ENCODE data around the gene CALM3. TPM values are rescaled to one million over a fixed set of nuclear protein-coding genes. Genes with fewer than 3 reads are reported as not detected.

Gene CALM3
- total and polyA plus RNA-seq, 2 of the 13 experiments (the other 11 are each of a cell fraction or from before 2014, with no cell fraction given), result 239 to 258 TPM

DNA sequence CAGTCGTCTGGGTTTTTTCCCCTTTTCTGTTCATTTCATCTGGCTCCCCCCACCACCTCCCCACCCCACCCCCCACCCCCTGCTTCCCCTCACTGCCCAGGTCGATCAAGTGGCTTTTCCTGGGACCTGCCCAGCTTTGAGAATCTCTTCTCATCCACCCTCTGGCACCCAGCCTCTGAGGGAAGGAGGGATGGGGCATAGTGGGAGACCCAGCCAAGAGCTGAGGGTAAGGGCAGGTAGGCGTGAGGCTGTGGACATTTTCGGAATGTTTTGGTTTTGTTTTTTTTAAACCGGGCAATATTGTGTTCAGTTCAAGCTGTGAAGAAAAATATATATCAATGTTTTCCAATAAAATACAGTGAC is 9.3 kb downstream of the CALM3 start:
- WGBS (ENCODE audit: low lambda C conversion rate), result 87% methylated on average over 5 of the region's 5 CpGs
- TF ChIP-seq ZNF777 (CRISPR knock-in tag; IDR thresholded peaks at IDR 0.05), result no peak
- Histone ChIP-seq H3K4me2 (ENCODE audit: low read depth, low read length) (no peak overlapping the region), H4K20me1 (ENCODE audit: insufficient read depth, low read length) (peaks cover 3% of the 10 kb centered on the region; the same call in 1 of the 2 replicates), H3K79me2 (ENCODE audit: insufficient read depth, low read length) (no peaks in the 10 kb centered on the region), H3K9me3 (ENCODE audit: low read length) (no peaks in the 10 kb centered on the region), H3K27me3 (ENCODE audit: control insufficient read depth in 1 of 2, insufficient read depth in 2 of 2, low read length in 2 of 2) (no peaks in the 10 kb centered on the region), H3K27ac (ENCODE audit: extremely low read length, insufficient read depth, low read length) (no peak overlapping the region), H3K4me3 (replicated peaks in 1 of 3; ENCODE audit: insufficient read depth in 1 of 3, low read depth in 2 of 3, low read length in 3 of 3) (no peak overlapping the region), H3K4me1 (ENCODE audit: insufficient read depth, low read length) (peaks cover 7% of the 10 kb centered on the region; the same call in 1 of the 2 replicates), H3K9ac (ENCODE audit: insufficient read depth, low read depth, low read length) (no peak overlapping the region), H2AFZ (ENCODE audit: low read length) (no peak overlapping the region), H3K36me3 (replicated peaks in 1 of 2; ENCODE audit: control insufficient read depth in 1 of 2, insufficient read depth in 2 of 2, low read length in 2 of 2) (peaks cover 28 to 51% of the 10 kb centered on the region in 2 experiments; a peak in 4 of 5 replicates)
- ATAC-seq (no peak), DNase-seq (ENCODE audit: low spot score) (no peak), FAIRE-seq (no peak)
- intact Hi-C loops (cut with micrococcal nuclease; ENCODE audit: unreplicated experiment) (loop anchor here (1.0 kb wide), 1 partner anchor 8 kb away; no protein-coding TSS in a partner anchor), in situ Hi-C loops (cut with HindIII; ENCODE audit: extremely low pct_ligation_motif_present, low pct_unique_long_range_greater_than_20kb) (loop anchor here (10.0 kb wide), 1 partner anchor 54 kb away; the partner anchor contains the start of gene DACT3)
- ChIA-PET POLR2A (interaction anchor here (1.9 to 2.8 kb wide), 3 partner anchors 8 to 51 kb away, joined by 6 to 11 read pairs (median 10); partner anchors contain the start of genes CALM3 and DACT3), CTCF (ENCODE audit: low intra/inter-chr PET ratio, low total read pairs) (no interaction called here)
- BruUV-seq (replicated peaks), result no TSS peak

DNA sequence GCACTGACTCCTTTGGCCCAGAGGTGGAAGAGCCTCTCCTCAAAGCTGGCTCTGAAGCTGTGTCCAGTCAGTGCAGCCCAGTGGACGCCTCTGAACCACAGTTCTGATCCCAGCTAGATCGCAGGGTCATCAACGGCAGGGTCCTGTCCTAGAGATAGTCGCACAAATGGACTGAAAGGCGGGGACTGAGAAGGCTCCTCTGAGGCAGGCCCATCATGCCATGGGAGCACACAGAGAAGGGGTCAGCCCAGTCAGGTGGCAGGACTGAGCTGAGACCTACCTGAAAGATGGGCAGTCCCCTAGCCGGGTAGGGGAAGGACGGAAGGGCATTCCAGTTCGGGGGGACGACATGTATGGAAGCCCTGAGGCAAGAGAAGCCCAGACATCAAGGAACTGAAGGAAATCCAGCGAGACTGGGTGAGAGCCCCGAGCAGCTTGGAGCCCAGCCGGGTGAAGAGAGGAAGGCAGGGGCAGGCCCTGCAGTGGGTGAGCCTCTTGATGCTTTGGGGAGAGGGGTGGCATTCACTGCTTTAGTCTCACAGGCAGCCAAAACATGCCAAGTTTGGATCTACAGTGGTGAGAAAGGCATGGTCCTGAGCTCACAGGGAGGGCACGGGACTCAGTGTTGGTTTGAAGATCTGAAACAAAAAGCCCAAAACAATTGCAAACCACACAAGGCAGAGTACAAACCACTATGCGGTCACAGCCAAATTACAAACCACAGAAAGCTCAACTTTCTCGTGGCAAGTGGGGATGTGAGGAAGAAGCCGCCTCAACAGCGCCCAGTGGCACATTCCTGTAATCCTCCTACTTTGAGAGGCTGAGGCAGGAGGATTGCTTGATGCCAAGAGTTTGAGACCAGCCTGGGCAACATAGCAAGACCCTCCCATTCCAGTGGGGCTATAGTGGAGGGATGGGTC is 10.0 kb downstream of the CALM3 start:
- no peak overlapping the region for H3K9ac ChIP-seq (ENCODE audit: insufficient read depth, low read depth, low read length)
- intact Hi-C loops (cut with micrococcal nuclease; ENCODE audit: unreplicated experiment), result loop anchor here (1.0 kb wide), 1 partner anchor 9 kb away; no protein-coding TSS in a partner anchor
- 93% methylated on average over 17 of the region's 17 CpGs for WGBS (ENCODE audit: low lambda C conversion rate)
- ATAC-seq, result no peak
- H3K4me2 ChIP-seq (ENCODE audit: low read depth, low read length), result no peak overlapping the region
- BruUV-seq (replicated peaks), result no TSS peak
- H3K79me2 ChIP-seq (ENCODE audit: insufficient read depth, low read length), result no peaks in the 10 kb centered on the region
- H3K27ac ChIP-seq (ENCODE audit: extremely low read length, insufficient read depth, low read length), result no peak overlapping the region
- H3K4me3 ChIP-seq (replicated peaks in 1 of 3; ENCODE audit: insufficient read depth in 1 of 3, low read depth in 2 of 3, low read length in 3 of 3), result no peak overlapping the region
- H2AFZ ChIP-seq (ENCODE audit: low read length), result no peak overlapping the region
- ChIA-PET CTCF (ENCODE audit: low intra/inter-chr PET ratio, low total read pairs) (no interaction called here), POLR2A (interaction anchor here (1.9 to 2.8 kb wide), 3 partner anchors 9 to 51 kb away, joined by 6 to 11 read pairs (median 10); partner anchors contain the start of genes CALM3 and DACT3)
- TF ChIP-seq HMG20B (CRISPR knock-in tag; conservative IDR thresholded peaks at IDR 0.05) (no peak), SALL1 (CRISPR knock-in tag; IDR thresholded peaks at IDR 0.05) (peak; percentile 9; the same call in 1 of the 2 replicates), PAF1 (CRISPR knock-in tag; IDR thresholded peaks at IDR 0.05) (peak; percentile 75; the same call in 1 of the 2 replicates), AGO2 (optimal IDR thresholded peaks at IDR 0.05; ENCODE audit: low read depth, low read length) (peak; percentile 68), SRSF9 (IDR thresholded peaks at IDR 0.05; ENCODE audit: borderline replicate concordance, insufficient read depth, low read depth, low read length, poor library complexity, severe bottlenecking) (no peak), POLR2AphosphoS2 (IDR thresholded peaks at IDR 0.05; ENCODE audit: low read depth, low read length) (peak; percentile 31; the same call in 1 of the 2 replicates), ZNF121 (CRISPR knock-in tag; IDR thresholded peaks at IDR 0.05) (peak; percentile 74), RBM22 (optimal IDR thresholded peaks at IDR 0.05; ENCODE audit: low read length) (peak; percentile 95), NONO (IDR thresholded peaks at IDR 0.05) (no peak), NONO (CRISPR knock-in tag; conservative IDR thresholded peaks at IDR 0.05) (0 out of 2 replicates have a peak, but pooled peaks have one; percentile 24), POLR2G (IDR thresholded peaks at IDR 0.05; ENCODE audit: low read depth, low read length) (peak; percentile 61; the same call in 1 of the 2 replicates), ZNF12 (CRISPR knock-in tag; IDR thresholded peaks at IDR 0.05) (no peak), POLR2AphosphoS5 (IDR thresholded peaks at IDR 0.05; ENCODE audit: low read depth, low read length) (peak; percentile 46; the same call in 1 of the 2 replicates)
- TF ChIP-seq, protein P1, sequence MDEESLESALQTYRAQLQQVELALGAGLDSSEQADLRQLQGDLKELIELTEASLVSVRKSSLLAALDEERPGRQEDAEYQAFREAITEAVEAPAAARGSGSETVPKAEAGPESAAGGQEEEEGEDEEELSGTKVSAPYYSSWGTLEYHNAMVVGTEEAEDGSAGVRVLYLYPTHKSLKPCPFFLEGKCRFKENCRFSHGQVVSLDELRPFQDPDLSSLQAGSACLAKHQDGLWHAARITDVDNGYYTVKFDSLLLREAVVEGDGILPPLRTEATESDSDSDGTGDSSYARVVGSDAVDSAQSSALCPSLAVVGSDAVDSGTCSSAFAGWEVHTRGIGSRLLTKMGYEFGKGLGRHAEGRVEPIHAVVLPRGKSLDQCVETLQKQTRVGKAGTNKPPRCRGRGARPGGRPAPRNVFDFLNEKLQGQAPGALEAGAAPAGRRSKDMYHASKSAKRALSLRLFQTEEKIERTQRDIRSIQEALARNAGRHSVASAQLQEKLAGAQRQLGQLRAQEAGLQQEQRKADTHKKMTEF (CRISPR knock-in tag; IDR thresholded peaks at IDR 0.05), result 0 out of 2 replicates have a peak, but pooled peaks have one; percentile 18
- peaks cover 5% of the 10 kb centered on the region for H3K4me1 ChIP-seq (ENCODE audit: insufficient read depth, low read length)
- no peaks in the 10 kb centered on the region for H4K20me1 ChIP-seq (ENCODE audit: insufficient read depth, low read length)
- H3K36me3 ChIP-seq (replicated peaks in 1 of 2; ENCODE audit: control insufficient read depth in 1 of 2, insufficient read depth in 2 of 2, low read length in 2 of 2), result peaks cover 24 to 43% of the 10 kb centered on the region in 2 experiments; a peak in 4 of 5 replicates
- no peak for DNase-seq (ENCODE audit: low spot score)
- H3K27me3 ChIP-seq (ENCODE audit: control insufficient read depth in 1 of 2, insufficient read depth in 2 of 2, low read length in 2 of 2), result no peaks in the 10 kb centered on the region
- in situ Hi-C loops (cut with HindIII; ENCODE audit: extremely low pct_ligation_motif_present, low pct_unique_long_range_greater_than_20kb), result loop anchor here (10.0 kb wide), 1 partner anchor 54 kb away; the partner anchor contains the start of gene DACT3
- H3K9me3 ChIP-seq (ENCODE audit: low read length), result no peaks in the 10 kb centered on the region
- no peak for FAIRE-seq

Measured in HepG2 (cell line).